ENCODE results near the gene OBSCN.

OBSCN gene

DNA sequence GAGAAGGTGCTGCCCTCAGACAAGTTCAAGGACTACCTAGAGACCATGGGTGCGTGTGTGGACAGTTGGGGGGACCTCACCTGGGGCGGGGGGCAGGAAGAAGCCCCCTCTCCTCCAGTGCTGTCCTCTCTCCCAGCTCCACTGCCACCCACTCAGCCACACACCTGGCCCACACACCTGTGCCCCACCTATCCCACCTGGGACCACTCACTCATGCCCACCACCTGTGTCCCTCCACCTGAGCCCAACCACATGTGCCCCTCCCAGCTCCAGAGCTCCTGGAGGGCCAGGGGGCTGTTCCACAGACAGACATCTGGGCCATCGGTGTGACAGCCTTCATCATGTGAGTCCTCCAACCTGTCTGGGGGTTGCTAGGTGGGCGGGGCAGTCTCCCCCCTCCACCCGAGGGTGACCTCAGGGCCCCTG is 169.8 kb downstream of the OBSCN start:
- DNase-seq (ENCODE audit: low read depth in 1 of 2, low spot score in 1 of 2) = no peak
- Histone ChIP-seq H3K4me3 (replicated peaks; ENCODE audit: insufficient read depth, low read length) (no peak overlapping the region), H3K27me3 (ENCODE audit: insufficient read depth, poor library complexity, severe bottlenecking) (peaks cover 21% of the 10 kb centered on the region), H3K27ac (replicated peaks) (no peak overlapping the region)
- TF ChIP-seq SPI1 (IDR thresholded peaks at IDR 0.05; ENCODE audit: borderline replicate concordance, low read depth) = no peak
- TF ChIP-seq, protein P1, sequence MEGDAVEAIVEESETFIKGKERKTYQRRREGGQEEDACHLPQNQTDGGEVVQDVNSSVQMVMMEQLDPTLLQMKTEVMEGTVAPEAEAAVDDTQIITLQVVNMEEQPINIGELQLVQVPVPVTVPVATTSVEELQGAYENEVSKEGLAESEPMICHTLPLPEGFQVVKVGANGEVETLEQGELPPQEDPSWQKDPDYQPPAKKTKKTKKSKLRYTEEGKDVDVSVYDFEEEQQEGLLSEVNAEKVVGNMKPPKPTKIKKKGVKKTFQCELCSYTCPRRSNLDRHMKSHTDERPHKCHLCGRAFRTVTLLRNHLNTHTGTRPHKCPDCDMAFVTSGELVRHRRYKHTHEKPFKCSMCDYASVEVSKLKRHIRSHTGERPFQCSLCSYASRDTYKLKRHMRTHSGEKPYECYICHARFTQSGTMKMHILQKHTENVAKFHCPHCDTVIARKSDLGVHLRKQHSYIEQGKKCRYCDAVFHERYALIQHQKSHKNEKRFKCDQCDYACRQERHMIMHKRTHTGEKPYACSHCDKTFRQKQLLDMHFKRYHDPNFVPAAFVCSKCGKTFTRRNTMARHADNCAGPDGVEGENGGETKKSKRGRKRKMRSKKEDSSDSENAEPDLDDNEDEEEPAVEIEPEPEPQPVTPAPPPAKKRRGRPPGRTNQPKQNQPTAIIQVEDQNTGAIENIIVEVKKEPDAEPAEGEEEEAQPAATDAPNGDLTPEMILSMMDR (IDR thresholded peaks at IDR 0.05; ENCODE audit: insufficient read depth, low read length) = no peak
- no peak for TF ChIP-seq GABPA (IDR thresholded peaks at IDR 0.05; ENCODE audit: low read depth)
- no peak for TF ChIP-seq POLR2AphosphoS5 (IDR thresholded peaks at IDR 0.05; ENCODE audit: low read depth)
- no peak for TF ChIP-seq REST (IDR thresholded peaks at IDR 0.05; ENCODE audit: insufficient replicate concordance, low read depth)

DNA sequence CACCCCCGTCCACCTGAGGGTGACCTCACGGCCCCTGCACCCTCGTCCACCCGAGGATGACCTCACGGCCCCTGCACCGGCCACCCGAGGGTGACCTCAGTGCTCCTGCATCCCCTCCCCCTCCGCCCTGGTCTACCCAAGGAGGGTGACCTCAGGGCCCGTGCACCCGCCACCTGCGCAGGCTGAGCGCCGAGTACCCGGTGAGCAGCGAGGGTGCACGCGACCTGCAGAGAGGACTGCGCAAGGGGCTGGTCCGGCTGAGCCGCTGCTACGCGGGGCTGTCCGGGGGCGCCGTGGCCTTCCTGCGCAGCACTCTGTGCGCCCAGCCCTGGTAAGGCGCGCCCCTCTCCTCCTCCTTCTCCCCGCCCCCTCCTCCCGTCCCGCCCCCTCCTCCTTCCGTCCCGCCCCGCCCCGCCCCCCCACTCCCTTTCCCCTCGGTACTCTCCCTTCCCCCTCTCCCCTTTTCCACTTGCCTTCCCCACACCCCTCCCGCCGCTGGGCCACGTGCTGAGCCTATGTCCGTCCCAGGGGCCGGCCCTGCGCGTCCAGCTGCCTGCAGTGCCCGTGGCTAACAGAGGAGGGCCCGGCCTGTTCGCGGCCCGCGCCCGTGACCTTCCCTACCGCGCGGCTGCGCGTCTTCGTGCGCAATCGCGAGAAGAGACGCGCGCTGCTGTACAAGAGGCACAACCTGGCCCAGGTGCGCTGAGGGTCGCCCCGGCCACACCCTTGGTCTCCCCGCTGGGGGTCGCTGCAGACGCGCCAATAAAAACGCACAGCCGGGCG is 170.4 kb downstream of the OBSCN start:
- H3K27ac ChIP-seq (replicated peaks) = no peak overlapping the region
- peaks cover 21% of the 10 kb centered on the region for H3K27me3 ChIP-seq (ENCODE audit: insufficient read depth, poor library complexity, severe bottlenecking)
- H3K4me3 ChIP-seq (replicated peaks; ENCODE audit: insufficient read depth, low read length) = peak overlapping the region; percentile 29
- TF ChIP-seq SPI1 (IDR thresholded peaks at IDR 0.05; ENCODE audit: borderline replicate concordance, low read depth) (no peak), REST (IDR thresholded peaks at IDR 0.05; ENCODE audit: insufficient replicate concordance, low read depth) (no peak), GABPA (IDR thresholded peaks at IDR 0.05; ENCODE audit: low read depth) (no peak)
- TF ChIP-seq, protein P1 (IDR thresholded peaks at IDR 0.05; ENCODE audit: insufficient read depth, low read length) = peak; percentile 14
- no peak for DNase-seq (ENCODE audit: low read depth in 1 of 2, low spot score in 1 of 2)

GRCh38 chr1:228378873-228379460 is 171.1 kb downstream of the OBSCN start:
- H3K27me3 ChIP-seq (ENCODE audit: insufficient read depth, poor library complexity, severe bottlenecking) = peaks cover 21% of the 10 kb centered on the region
- H3K4me3 ChIP-seq (replicated peaks; ENCODE audit: insufficient read depth, low read length) = peak overlapping the region; percentile 29
- TF ChIP-seq REST (IDR thresholded peaks at IDR 0.05; ENCODE audit: insufficient replicate concordance, low read depth) (no peak), GABPA (IDR thresholded peaks at IDR 0.05; ENCODE audit: low read depth) (no peak), SPI1 (IDR thresholded peaks at IDR 0.05; ENCODE audit: borderline replicate concordance, low read depth) (no peak), POLR2AphosphoS5 (IDR thresholded peaks at IDR 0.05; ENCODE audit: low read depth) (no peak)
- TF ChIP-seq, protein P1 (IDR thresholded peaks at IDR 0.05; ENCODE audit: insufficient read depth, low read length) = no peak
- H3K27ac ChIP-seq (replicated peaks) = no peak overlapping the region
- no peak for DNase-seq (ENCODE audit: low read depth in 1 of 2, low spot score in 1 of 2)

Data from HL-60 (cell line).